Adrenal gland (tissue), 12 donors: ENCODE results near the gene FCER2. TPM values are rescaled to one million over a fixed set of nuclear protein-coding genes. Genes with fewer than 3 reads are reported as not detected.

Experiments used
- DNase-seq, 7 donors: peaks; one replicate each; pipeline ENCODE4 v3.0.0-alpha.2; 2019 to 2020
- H3K27ac ChIP-seq, 5 donors: fragments of 200-600 bp; sonication (generic) in 4 of 5; 1 replicate in 3 of 5; 2 replicates in 2 of 5; pipeline versions ENCODE4 v1.5.1 to v1.8.0; 2016 to 2020; ENCODE audit warnings: mild to moderate bottlenecking in 1 of 5
- H3K27me3 ChIP-seq: fragments of 200-600 bp; 2 replicates; pipeline ENCODE4 v1.8.0; 2021
- H3K36me3 ChIP-seq, 2 donors: fragments of 200-600 bp; replicated peaks in 1 of 2; 1 replicate in 1 of 2; 2 replicates in 1 of 2; pipeline versions ENCODE4 v1.5.1 to v1.8.0; 2018 to 2022
- H3K4me1 ChIP-seq, 2 donors: fragments of 200-600 bp; replicated peaks in 1 of 2; 1 replicate in 1 of 2; 2 replicates in 1 of 2; pipeline versions ENCODE4 v1.5.1 to v1.8.0; 2018 to 2021
- H3K4me3 ChIP-seq, 4 donors: fragments of 200-600 bp; sonication (generic) in 3 of 4; one replicate each; pipeline ENCODE4 v1.5.1; 2016 to 2018
- H3K9me3 ChIP-seq, 3 donors: fragments of 200-600 bp; sonication (generic) in 1 of 3; replicated peaks in 1 of 3; 1 replicate in 2 of 3; 2 replicates in 1 of 3; pipeline versions ENCODE4 v1.5.1 to v1.8.0; 2016 to 2021
- CTCF ChIP-seq, 6 experiments: fragments of 450-650 bp in 4 of 6; fragments of 200-600 bp in 2 of 6; sonication (generic) in 1 of 6; IDR thresholded peaks; 1 replicate in 5 of 6; 2 replicates in 1 of 6; pipeline versions ENCODE4 v1.5.1 to v1.8.0; 2016 to 2021; ENCODE audit warnings: antibody characterized with exemption in 6 of 6, mild to moderate bottlenecking in 2 of 6, moderate library complexity in 1 of 6
- POLR2A ChIP-seq, 2 donors: fragments of 450-650 bp; IDR thresholded peaks; one replicate each; pipeline ENCODE4 v1.6.1; 2017; ENCODE audit warnings: antibody characterized with exemption in 2 of 2, mild to moderate bottlenecking in 2 of 2, moderate library complexity in 1 of 2
- WGBS, 4 donors: extraction: QIAGEN DNeasy Blood & Tissue Kit in 2 of 4; methylation state at CpG; one replicate each; pipeline versions ENCODE4 v1.1.5 to v1.1.7; 2013 to 2017; 5-methylcytosine and 5-hydroxymethylcytosine counted together
- intact Hi-C, 2 donors: fragments of 100-400 bp; cut with DNase I; formaldehyde crosslinking; loops; one replicate each; pipeline versions ENCODE4 v1.14.1 to v1.15.0; 2022 to 2023
- polyA plus RNA-seq, 3 donors: library from polyadenylated mRNA; stranded (reverse); fragments of 200-250 nt in 2 of 3; fragments of 350-450 nt in 1 of 3; fragmentation: Illumina TruSeq in 1 of 3; extraction: RNeasy Lipid Tissue Mini Kit (QIAGEN cat#74804) in 1 of 3; gene quantifications; one replicate each; pipeline ENCODE4 v1.2.3, GENCODE V29; 2013 to 2014
- total RNA-seq, 9 donors: library from RNA; depleted of rRNA in 4 of 9; stranded (reverse); fragments of >200 nt in 4 of 9; fragments of 120-200 nt in 1 of 9; fragmentation: NEBNext Ultra II Directional in 1 of 9; extraction: Animal tissue kit (Norgen Biotek cat#: 25700) in 1 of 9; gene quantifications; one replicate each; pipeline versions ENCODE4 v1.1.0 to v1.2.4, GENCODE V29; 2013 to 2023
- donor health status: healthy with polysubstance abuse.
- donor health status: Bipolar disorder and iron deficiency.
- donor health status: DM: yes; HTN: yes; CAD: no.
- donor health status: DM: no; HTN: no; CAD: no.
- donor health status: DM: no; HTN: no; CAD: no.
- donor health status: DM: yes; HTN: yes; CAD: no.

Gene FCER2
- total and polyA plus RNA-seq, 12 donors: 0.28 to 2.6 (median 0.51) TPM; not detected in 5

DNA sequence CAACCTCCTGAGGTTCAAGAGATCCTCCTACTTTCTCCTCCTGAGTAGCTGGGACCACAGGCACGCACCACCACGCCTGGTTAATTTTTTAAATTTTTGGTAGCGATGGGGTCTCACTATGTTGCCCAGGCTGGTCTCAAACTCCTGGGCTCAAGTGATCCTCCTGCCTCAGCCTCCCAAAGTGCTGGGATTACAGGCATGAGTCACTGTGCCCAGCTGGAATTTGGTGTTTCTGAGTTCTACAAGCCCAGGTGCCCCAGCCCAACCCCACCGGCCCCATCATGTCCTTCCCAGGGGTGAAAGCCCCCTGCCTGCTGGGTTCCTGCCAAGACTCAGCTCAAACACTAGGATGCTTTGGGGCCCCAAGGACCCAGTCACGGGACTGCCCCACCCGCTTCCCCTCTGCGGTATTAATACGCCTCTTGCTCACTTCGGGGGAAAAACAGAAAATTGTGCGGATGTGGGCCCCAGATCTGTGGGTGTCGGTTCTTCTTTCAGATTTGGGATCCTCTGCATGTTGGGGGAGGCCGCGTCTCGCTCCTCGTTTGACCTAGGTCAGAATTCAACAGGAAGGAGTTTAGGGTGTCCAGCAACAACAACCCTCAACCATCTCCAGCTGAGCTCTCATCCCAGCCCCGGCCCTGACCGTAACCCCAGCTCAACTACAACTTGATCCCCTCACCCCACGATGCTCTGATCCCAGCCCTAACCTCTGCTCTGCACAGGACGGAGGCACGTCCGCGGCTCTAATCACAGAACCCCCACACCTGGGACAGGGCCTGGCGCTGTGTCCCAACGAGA lies 3.7 kb upstream of the FCER2 start:
- no peaks in the 10 kb centered on the region for H3K27me3 ChIP-seq
- no peak overlapping the region for H3K4me3 ChIP-seq
- peak in 5 of 7 donors; percentile 25 to 65 (median 39) for DNase-seq
- H3K4me1 ChIP-seq: no peaks in the 10 kb centered on the region
- TF ChIP-seq CTCF (IDR thresholded peaks at IDR 0.05): no peak
- no peak for TF ChIP-seq POLR2A (IDR thresholded peaks at IDR 0.05)
- H3K27ac ChIP-seq: peak overlapping the region in 3 of 5 donors; percentile 3 to 68 (median 5)
- WGBS, 4 donors: 57 to 80% (median 63%) methylated on average over 9 to 24 of the region's 24 CpGs
- H3K36me3 ChIP-seq: no peaks in the 10 kb centered on the region
- H3K9me3 ChIP-seq: no peaks in the 10 kb centered on the region
- intact Hi-C loops: no loop called here

DNA sequence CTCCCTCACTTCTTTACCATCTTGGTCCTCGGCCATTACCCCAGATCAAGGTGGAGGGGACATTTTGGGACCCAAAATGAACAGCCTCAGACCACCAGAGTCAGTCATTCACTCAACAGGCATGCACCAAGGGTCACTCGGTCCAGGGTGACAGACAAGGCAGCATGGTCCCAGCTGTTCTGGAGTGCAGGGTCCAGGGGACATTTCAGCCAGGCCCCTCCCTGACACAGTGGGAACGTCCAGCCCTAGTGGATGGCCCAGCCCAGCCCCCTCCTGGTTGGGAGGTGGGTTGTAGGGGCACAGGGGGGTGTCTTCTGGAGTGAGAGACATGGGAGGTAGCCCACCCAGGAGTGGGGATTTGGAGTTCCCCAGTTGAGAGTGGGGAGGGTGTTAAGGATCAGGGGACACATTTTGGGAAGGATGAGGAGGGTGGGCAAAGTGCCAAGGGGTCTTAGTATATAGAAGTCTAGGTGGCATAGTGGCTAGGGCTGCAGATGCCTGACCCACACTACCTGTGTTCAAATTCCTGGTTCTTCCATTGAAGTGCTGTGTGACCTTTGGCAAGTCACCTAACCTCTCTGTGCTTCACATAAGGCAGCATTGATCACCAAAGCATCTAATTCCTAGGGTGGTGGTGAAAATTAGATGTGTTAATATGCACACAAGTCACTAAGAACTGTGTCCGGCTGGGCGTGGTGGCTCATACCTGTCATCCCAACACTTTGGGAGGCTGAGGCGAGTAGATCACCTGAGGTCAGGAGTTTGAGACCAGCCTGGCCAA lies 2.5 kb upstream of the FCER2 start:
- no peaks in the 10 kb centered on the region for H3K27me3 ChIP-seq

GRCh38 chr19:7703332-7703731 lies 1.4 kb upstream of the FCER2 start:
- H3K27me3 ChIP-seq: peaks cover 4% of the 10 kb centered on the region
- WGBS, 4 donors: 75 to 80% (median 76%) methylated on average over 8 of the region's 8 CpGs

More for the DNA sequence above, 2.5 kb upstream of the FCER2 start:
- Histone ChIP-seq H3K4me1 (no peaks in the 10 kb centered on the region), H3K4me3 (no peak overlapping the region), H3K27ac (no peak overlapping the region), H3K36me3 (no peaks in the 10 kb centered on the region), H3K9me3 (no peaks in the 10 kb centered on the region)
- no peak for TF ChIP-seq POLR2A (IDR thresholded peaks at IDR 0.05)
- no peak for TF ChIP-seq CTCF (IDR thresholded peaks at IDR 0.05)
- WGBS, 4 donors: 70 to 83% (median 73%) methylated on average over 6 of the region's 6 CpGs
- intact Hi-C loops: no loop called here
- no peak for DNase-seq

More at GRCh38 chr19:7703332-7703731, 1.4 kb upstream of the FCER2 start:
- intact Hi-C loops: no loop called here
- H3K4me1 ChIP-seq: no peaks in the 10 kb centered on the region
- TF ChIP-seq CTCF (IDR thresholded peaks at IDR 0.05) (no peak), POLR2A (IDR thresholded peaks at IDR 0.05) (no peak)
- no peak overlapping the region for H3K27ac ChIP-seq
- H3K36me3 ChIP-seq: no peaks in the 10 kb centered on the region
- no peaks in the 10 kb centered on the region for H3K9me3 ChIP-seq
- H3K4me3 ChIP-seq: no peak overlapping the region
- no peak for DNase-seq
